Endothelial cell of umbilical vein (primary cell): ENCODE measurements around the gene CFAP61. TPM values are rescaled to one million over a fixed set of nuclear protein-coding genes. Genes with fewer than 3 reads are reported as not detected.

Experiments used
- BruUV-seq: library from RNA; stranded (reverse); fragments of 400-500 nt; replicated peaks from 2 replicates; lab custom pipeline; 2021; lab: Mats Ljungman, UMichigan
- CTCF ChIA-PET: fragments of 300-600, 350-600 bp; sonication (Branson Sonifier 250); formaldehyde crosslinking; loops from one replicate; lab custom pipeline; 2021; ENCODE audit warnings: antibody characterized with exemption, inconsistent platforms; lab: Charles Lee
- POLR2A ChIA-PET: fragments of 300-600, 350-600 bp; sonication (Branson Sonifier 250); formaldehyde crosslinking; loops from one replicate; lab custom pipeline; 2021; ENCODE audit warnings: antibody characterized with exemption, inconsistent platforms; lab: Charles Lee
- DNase-seq: peaks from one replicate; pipeline ENCODE4 v3.0.0-alpha.2; 2011; ENCODE audit warnings: low read depth, low spot score
- FAIRE-seq: peaks from 2 replicates; lab custom pipeline; 2011; peaks lifted over from hg19 to GRCh38; lab: Jason Lieb, UNC
- H2AFZ ChIP-seq: 2 replicates; pipeline ENCODE4 v1.6.0; 2012; ENCODE audit warnings: low read depth, low read length, control low read depth, inconsistent platforms
- H3K27ac ChIP-seq: 2 replicates; pipeline ENCODE4 v1.5.1; 2011; ENCODE audit warnings: low read depth, mild to moderate bottlenecking, control low read depth, low read length, moderate library complexity; ENCODE audit not compliant: insufficient read depth
- H3K27me3 ChIP-seq, 2 experiments: 2 replicates each; pipeline versions ENCODE4 v1.6.0 to v1.6.1; 2011; ENCODE audit warnings: low read length in 2 of 2, mixed read lengths in 1 of 2; ENCODE audit not compliant: control insufficient read depth in 2 of 2, insufficient read depth in 2 of 2
- H3K36me3 ChIP-seq, 2 experiments: 2 replicates in 1 of 2; 3 replicates in 1 of 2; pipeline ENCODE4 v1.5.1; 2011; ENCODE audit warnings: low read length in 2 of 2, mild to moderate bottlenecking in 1 of 2, moderate library complexity in 1 of 2; ENCODE audit not compliant: control insufficient read depth in 2 of 2, insufficient read depth in 2 of 2; ENCODE audit errors: extremely low read depth in 1 of 2
- H3K4me1 ChIP-seq: 3 replicates; pipeline ENCODE4 v1.5.1; 2011; ENCODE audit warnings: mild to moderate bottlenecking, low read length; ENCODE audit not compliant: control insufficient read depth, insufficient read depth; ENCODE audit errors: extremely low read depth
- H3K4me2 ChIP-seq: 2 replicates; pipeline ENCODE4 v1.6.1; 2011; ENCODE audit warnings: low read length, control low read depth, mixed read lengths; ENCODE audit not compliant: insufficient read depth
- H3K4me3 ChIP-seq, 3 experiments: fragments of 200-600 bp in 1 of 3; sonication (generic), shearing (Covaris generic) in 1 of 3; replicated peaks in 1 of 3; 2 replicates each; pipeline ENCODE4 v1.5.1; 2011 to 2016; ENCODE audit warnings: control low read depth in 3 of 3, low read length in 3 of 3, mild to moderate bottlenecking in 2 of 3, inconsistent platforms in 1 of 3, low read depth in 1 of 3, moderate library complexity in 1 of 3; ENCODE audit not compliant: insufficient read depth in 1 of 3
- H3K79me2 ChIP-seq: 2 replicates; pipeline ENCODE4 v1.6.0; 2012; ENCODE audit warnings: low read length, inconsistent platforms; ENCODE audit not compliant: control insufficient read depth, insufficient read depth
- H3K9ac ChIP-seq: replicated peaks from 2 replicates; pipeline ENCODE3; 2011; ENCODE audit warnings: low read length, control low read depth; ENCODE audit not compliant: insufficient read depth; ENCODE audit errors: extremely low read depth
- H3K9me1 ChIP-seq: replicated peaks from 3 replicates; pipeline ENCODE4 v1.6.0; 2011; ENCODE audit warnings: mild to moderate bottlenecking, low read length; ENCODE audit not compliant: control insufficient read depth, insufficient read depth; ENCODE audit errors: extremely low read depth
- H3K9me3 ChIP-seq: replicated peaks from 2 replicates; pipeline ENCODE4 v1.5.1; 2012; ENCODE audit warnings: low read length, inconsistent platforms; ENCODE audit not compliant: control insufficient read depth, insufficient read depth
- H4K20me1 ChIP-seq: replicated peaks from 2 replicates; pipeline ENCODE3; 2011; ENCODE audit warnings: mild to moderate bottlenecking, low read length; ENCODE audit not compliant: control insufficient read depth, insufficient read depth; ENCODE audit errors: extremely low read depth
- CTCF ChIP-seq, 2 donors: IDR thresholded peaks; 1 replicate in 1 of 2; 2 replicates in 1 of 2; pipeline ENCODE4 v1.5.1; 2011; ENCODE audit warnings: low read length in 2 of 2, mild to moderate bottlenecking in 2 of 2, moderate library complexity in 2 of 2, control low read depth in 1 of 2, inconsistent platforms in 1 of 2, low read depth in 1 of 2; ENCODE audit not compliant: insufficient read depth in 1 of 2; ENCODE audit errors: extremely low read depth in 1 of 2
- EZH2 ChIP-seq: IDR thresholded peaks from 2 replicates; pipeline ENCODE4 v1.6.1; 2012; ENCODE audit warnings: borderline replicate concordance, low read depth, mild to moderate bottlenecking, moderate library complexity, low read length, inconsistent platforms; ENCODE audit not compliant: severe bottlenecking
- FOS ChIP-seq: IDR thresholded peaks from 2 replicates; pipeline ENCODE4 v1.6.1; 2011; ENCODE audit warnings: mild to moderate bottlenecking, low read length, moderate library complexity, borderline replicate concordance; ENCODE audit not compliant: insufficient read depth
- GATA2 ChIP-seq: IDR thresholded peaks from 2 replicates; pipeline ENCODE4 v1.7.0; 2011; ENCODE audit warnings: low read depth, mild to moderate bottlenecking, moderate library complexity, mixed read lengths, low read length; ENCODE audit not compliant: insufficient read length, insufficient read depth
- JUN ChIP-seq: IDR thresholded peaks from 2 replicates; pipeline ENCODE4 v1.6.1; 2011; ENCODE audit warnings: borderline replicate concordance, low read depth; ENCODE audit not compliant: insufficient read length, insufficient read depth
- MAX ChIP-seq: IDR thresholded peaks from 2 replicates; pipeline ENCODE4 v1.6.1; 2011; ENCODE audit not compliant: insufficient read depth, insufficient read length
- MYC ChIP-seq: IDR thresholded peaks from one replicate; pipeline ENCODE4 v1.6.1; 2011; ENCODE audit warnings: mild to moderate bottlenecking, low read depth, low read length
- POLR2A ChIP-seq: IDR thresholded peaks from 2 replicates; pipeline ENCODE4 v1.6.1; 2012; ENCODE audit warnings: low read depth, mild to moderate bottlenecking, control low read depth, low read length
- POLR2AphosphoS5 ChIP-seq: IDR thresholded peaks from 2 replicates; pipeline ENCODE4 v1.6.1; 2012; ENCODE audit warnings: low read depth, mild to moderate bottlenecking, control low read depth, low read length, moderate library complexity; ENCODE audit not compliant: insufficient read depth
- dilution Hi-C: fragments of 300-500 bp; cut with MboI; formaldehyde crosslinking; loops from one replicate; pipeline ENCODE4 v1.15.0; 2019; ENCODE audit warnings: low sequenced_read_pairs; ENCODE audit not compliant: extremely low pct_ligation_motif_present
- intact Hi-C: fragments of 100-400 bp; cut with micrococcal nuclease; formaldehyde crosslinking; loops from one replicate; pipeline ENCODE4 v1.10.0; 2022
- polyA plus RNA-seq, 4 experiments: library from polyadenylated mRNA; depleted of rRNA in 3 of 4; stranded (reverse) in 3 of 4; unstranded in 1 of 4; fragments of >200 nt; gene quantifications; 2 replicates each; pipeline versions ENCODE4 v1.2.1 to v1.2.3, GENCODE V29; 2011 to 2012; ENCODE audit warnings: missing spikeins in 1 of 4
- total RNA-seq: library from RNA; stranded (reverse); gene quantifications from 2 replicates; pipeline ENCODE4 v1.2.3, GENCODE V29; 2021

Gene CFAP61
- total and polyA plus RNA-seq, 2 donors (not counting 3 experiments of a cell fraction or from before 2014, with no cell fraction given), result not detected

- TF ChIP-seq POLR2A, result no peak
- TF ChIP-seq JUN, result no peak
- no peak for TF ChIP-seq CTCF (IDR thresholded peaks at IDR 0.05; ENCODE audit: extremely low read depth in 1 of 2, insufficient read depth in 1 of 2, low read depth in 1 of 2, low read length in 2 of 2)
- TF ChIP-seq MYC, result no peak
- TF ChIP-seq POLR2AphosphoS5, result no peak
- TF ChIP-seq FOS, result no peak
- no peak for DNase-seq
- no peak overlapping the region for H2AFZ ChIP-seq
- no peaks in the 10 kb centered on the region for H3K4me1 ChIP-seq
- no TSS peak for BruUV-seq
- no peaks in the 10 kb centered on the region for H3K9me3 ChIP-seq
- H3K36me3 ChIP-seq, result no peaks in the 10 kb centered on the region
- no peaks in the 10 kb centered on the region for H3K79me2 ChIP-seq
- no peaks in the 10 kb centered on the region for H4K20me1 ChIP-seq
- ChIA-PET POLR2A (no interaction called here), CTCF (no interaction called here)
- no peak overlapping the region for H3K4me2 ChIP-seq
- intact Hi-C loops (no loop called here), dilution Hi-C loops (no loop called here)
- H3K9me1 ChIP-seq, result no peaks in the 10 kb centered on the region
- H3K27ac ChIP-seq, result no peak overlapping the region
- FAIRE-seq, result no peak
- no peak overlapping the region for H3K4me3 ChIP-seq
- no peak overlapping the region for H3K9ac ChIP-seq
- no peaks in the 10 kb centered on the region for H3K27me3 ChIP-seq
Measured at GRCh38 chr20:20340443-20340842, 288.1 kb downstream of the CFAP61 start.

- intact Hi-C loops, result no loop called here
- no peak overlapping the region for H2AFZ ChIP-seq
- no peaks in the 10 kb centered on the region for H3K4me1 ChIP-seq
- no peak overlapping the region for H3K9ac ChIP-seq
- DNase-seq, result no peak
- dilution Hi-C loops, result no loop called here
- H4K20me1 ChIP-seq, result no peaks in the 10 kb centered on the region
- no peaks in the 10 kb centered on the region for H3K79me2 ChIP-seq
- no peak for TF ChIP-seq MAX
- no peak for TF ChIP-seq MYC
- TF ChIP-seq JUN, result no peak
- TF ChIP-seq POLR2A, result no peak
- TF ChIP-seq FOS, result no peak
- TF ChIP-seq CTCF (IDR thresholded peaks at IDR 0.05; ENCODE audit: extremely low read depth in 1 of 2, insufficient read depth in 1 of 2, low read depth in 1 of 2, low read length in 2 of 2), result no peak
- TF ChIP-seq GATA2, result no peak
- no peak for TF ChIP-seq POLR2AphosphoS5
- no peak for TF ChIP-seq EZH2
- no peaks in the 10 kb centered on the region for H3K36me3 ChIP-seq
- no peak overlapping the region for H3K27ac ChIP-seq
- no peak overlapping the region for H3K4me2 ChIP-seq
- H3K9me1 ChIP-seq, result no peaks in the 10 kb centered on the region
- no peaks in the 10 kb centered on the region for H3K27me3 ChIP-seq
- CTCF ChIA-PET, result no interaction called here
- no peaks in the 10 kb centered on the region for H3K9me3 ChIP-seq
- FAIRE-seq, result no peak
- no peak overlapping the region for H3K4me3 ChIP-seq
- no TSS peak for BruUV-seq
- POLR2A ChIA-PET, result no interaction called here
Measured at GRCh38 chr20:20341371-20341770, 289.0 kb downstream of the CFAP61 start.
